SK-N-SH (cell line): Measurements from ENCODE around the gene TCFL5. TPM values are rescaled to one million over a fixed set of nuclear protein-coding genes. Genes with fewer than 3 reads are reported as not detected.

Source experiments
- CTCF ChIA-PET: fragments of 300-600, 350-600 bp; formaldehyde crosslinking; extraction: SDS; loops from one replicate; lab custom pipeline; 2021; lab: Yijun Ruan, JAX
- POLR2A ChIA-PET: fragments of 350-600 bp; sonication (Branson Sonifier 250); formaldehyde crosslinking; extraction: SDS; loops from one replicate; lab custom pipeline; 2020; ENCODE audit warnings: antibody characterized with exemption, inconsistent platforms; lab: Yijun Ruan, JAX
- DNase-seq: peaks from one replicate; pipeline ENCODE4 v3.0.0; 2012
- H2AFZ ChIP-seq: fragments of 200-600 bp; sonication (generic); 2 replicates; pipeline ENCODE4 v1.8.1; 2016; ENCODE audit warnings: antibody characterized with exemption, mild to moderate bottlenecking, low read depth
- H3F3A ChIP-seq: fragments of 200-600 bp; sonication (generic); replicated peaks from 2 replicates; pipeline ENCODE3; 2016; ENCODE audit warnings: antibody characterized with exemption, mild to moderate bottlenecking; ENCODE audit not compliant: insufficient read depth
- H3K27ac ChIP-seq, 2 experiments: fragments of 200-500 bp in 1 of 2; fragments of 200-600 bp in 1 of 2; sonication (Bioruptor generic) in 1 of 2; sonication (generic), shearing (Covaris generic) in 1 of 2; 2 replicates each; pipeline versions ENCODE4 v1.5.1 to v1.6.1; 2014 to 2016; ENCODE audit warnings: low read depth in 2 of 2, inconsistent platforms in 1 of 2, low read length in 1 of 2, mild to moderate bottlenecking in 1 of 2, mixed read lengths in 1 of 2
- H3K27me3 ChIP-seq: fragments of 200-600 bp; sonication (generic), shearing (Covaris generic); 2 replicates; pipeline ENCODE4 v1.6.1; 2016; ENCODE audit warnings: mixed run types; ENCODE audit not compliant: insufficient read depth
- H3K36me3 ChIP-seq, 2 experiments: fragments of 200-500 bp in 1 of 2; fragments of 200-600 bp in 1 of 2; sonication (Bioruptor generic) in 1 of 2; sonication (generic) in 1 of 2; replicated peaks in 1 of 2; 2 replicates each; pipeline versions ENCODE3 to v1.5.1; 2014 to 2016; ENCODE audit warnings: low read length in 1 of 2, mild to moderate bottlenecking in 1 of 2; ENCODE audit not compliant: insufficient read depth in 2 of 2, control insufficient read depth in 1 of 2
- H3K4me1 ChIP-seq, 2 experiments: fragments of 200-500 bp in 1 of 2; fragments of 200-600 bp in 1 of 2; sonication (Bioruptor generic) in 1 of 2; sonication (generic), shearing (Covaris generic) in 1 of 2; 2 replicates each; pipeline versions ENCODE4 v1.5.1 to v1.6.1; 2014 to 2016; ENCODE audit warnings: low read depth in 1 of 2, low read length in 1 of 2, mixed run types in 1 of 2; ENCODE audit not compliant: insufficient read depth in 2 of 2, control insufficient read depth in 1 of 2
- H3K4me2 ChIP-seq: fragments of 200-600 bp; sonication (generic), shearing (Covaris generic); 2 replicates; pipeline ENCODE4 v1.6.1; 2017; ENCODE audit warnings: mixed run types
- H3K4me3 ChIP-seq, 2 experiments: fragments of 200-500 bp in 1 of 2; fragments of 200-600 bp in 1 of 2; sonication (Bioruptor generic) in 1 of 2; sonication (generic), shearing (Covaris generic) in 1 of 2; 2 replicates each; pipeline versions ENCODE4 v1.5.1 to v1.8.1; 2014 to 2016; ENCODE audit warnings: low read depth in 2 of 2, inconsistent platforms in 1 of 2, low read length in 1 of 2, mild to moderate bottlenecking in 1 of 2, mixed read lengths in 1 of 2, moderate library complexity in 1 of 2
- H3K79me2 ChIP-seq: fragments of 200-600 bp; sonication (generic); 2 replicates; pipeline ENCODE4 v1.8.1; 2017; ENCODE audit warnings: mild to moderate bottlenecking; ENCODE audit not compliant: insufficient read depth
- H3K9ac ChIP-seq: fragments of 200-600 bp; sonication (generic); 2 replicates; pipeline ENCODE4 v1.6.1; 2017; ENCODE audit warnings: mixed run types
- H3K9me2 ChIP-seq: fragments of 200-600 bp; sonication (generic); 2 replicates; pipeline ENCODE4 v1.6.1; 2017; ENCODE audit warnings: mixed run types
- H3K9me3 ChIP-seq: fragments of 200-600 bp; sonication (generic); 2 replicates; pipeline ENCODE4 v1.6.1; 2017; ENCODE audit warnings: mixed run types, mild to moderate bottlenecking, moderate library complexity
- H4K20me1 ChIP-seq: fragments of 200-600 bp; sonication (generic); 2 replicates; pipeline ENCODE4 v1.6.1; 2017; ENCODE audit warnings: mild to moderate bottlenecking, mixed run types; ENCODE audit not compliant: insufficient read depth
- CHD2 ChIP-seq: fragments of 150-350 bp; IDR thresholded peaks from 2 replicates; pipeline ENCODE4 v1.6.1; 2018; ENCODE audit warnings: low read length; ENCODE audit not compliant: partially characterized antibody
- CTCF ChIP-seq: fragments of 200-600 bp; sonication (generic); IDR thresholded peaks from 2 replicates; pipeline ENCODE4 v1.6.1; 2017; ENCODE audit warnings: antibody characterized with exemption, mild to moderate bottlenecking, moderate library complexity
- MXI1 ChIP-seq: IDR thresholded peaks from 2 replicates; pipeline ENCODE4 v1.6.1; 2012; ENCODE audit warnings: mild to moderate bottlenecking, low read depth, low read length, improper control_type of control experiment
- NRF1 ChIP-seq: IDR thresholded peaks from 2 replicates; pipeline ENCODE4 v1.6.1; 2012; ENCODE audit warnings: low read depth, mild to moderate bottlenecking, low read length
- RAD21 ChIP-seq: IDR thresholded peaks from 2 replicates; pipeline ENCODE4 v1.6.1; 2012; ENCODE audit warnings: mild to moderate bottlenecking, low read length
- REST ChIP-seq: IDR thresholded peaks from 2 replicates; pipeline ENCODE4 v1.6.1; 2012; ENCODE audit warnings: mild to moderate bottlenecking, low read depth, low read length, moderate library complexity
- SMC3 ChIP-seq: IDR thresholded peaks from 2 replicates; pipeline ENCODE4 v1.6.1; 2012; ENCODE audit warnings: low read depth, low read length, improper control_type of control experiment
- WGBS: methylation state at CpG from one replicate; pipeline ENCODE4 v1.1.6; 2017; ENCODE audit warnings: low lambda C conversion rate; 5-methylcytosine and 5-hydroxymethylcytosine counted together
- polyA plus RNA-seq, 3 experiments: library from polyadenylated mRNA; depleted of rRNA; stranded (reverse); fragments of >200 nt; gene quantifications; 2 replicates each; pipeline ENCODE4 v1.2.3, GENCODE V29; 2012
- TF ChIP-seq, protein P1 (sequence below): IDR thresholded peaks from 2 replicates; pipeline ENCODE4 v1.4.0; 2012; ENCODE audit warnings: low read depth

Gene TCFL5
- polyA plus RNA-seq, 1 of the 3 experiments (the other 2 are of a cell fraction): 10.1 TPM

- no peaks in the 10 kb centered on the region for H3K9me3 ChIP-seq
- H2AFZ ChIP-seq: no peak overlapping the region
- CTCF ChIA-PET: interaction anchor here (0.6 to 4.9 kb wide), 7 partner anchors 13 to 70 kb away, joined by 4 to 24 read pairs (median 5); no protein-coding TSS in a partner anchor
- peaks cover 21% of the 10 kb centered on the region for H4K20me1 ChIP-seq
- H3K79me2 ChIP-seq: peaks cover 42% of the 10 kb centered on the region
- no peaks in the 10 kb centered on the region for H3K9me2 ChIP-seq
- no peaks in the 10 kb centered on the region for H3K27me3 ChIP-seq
- H3K4me1 ChIP-seq: peaks cover 10 to 16% of the 10 kb centered on the region in 2 experiments; a peak in 3 of 4 replicates
- peaks cover 0 to 14% of the 10 kb centered on the region in 2 experiments for H3K36me3 ChIP-seq
- POLR2A ChIA-PET: interaction anchor here (1.0 kb wide), 1 partner anchor 14 kb away, joined by 5 read pairs; no protein-coding TSS in a partner anchor
- TF ChIP-seq CHD2 (no peak), NRF1 (peak; percentile 58)
- H3K4me3 ChIP-seq: peak overlapping the region; percentile 63 to 68
- DNase-seq: peak; percentile 73
- H3K27ac ChIP-seq: no peak overlapping the region
- no CpG with 5 or more reads among the region's 129 CpGs for WGBS
- H3K4me2 ChIP-seq: peak overlapping the region; percentile 94; the same call in 1 of the 2 replicates
- H3K9ac ChIP-seq: peak overlapping the region; percentile 59; the same call in 1 of the 2 replicates
- peaks cover 3% of the 10 kb centered on the region for H3F3A ChIP-seq
Measured at GRCh38 chr20:62860924-62861691, 514 bp downstream of the TCFL5 start.

DNA sequence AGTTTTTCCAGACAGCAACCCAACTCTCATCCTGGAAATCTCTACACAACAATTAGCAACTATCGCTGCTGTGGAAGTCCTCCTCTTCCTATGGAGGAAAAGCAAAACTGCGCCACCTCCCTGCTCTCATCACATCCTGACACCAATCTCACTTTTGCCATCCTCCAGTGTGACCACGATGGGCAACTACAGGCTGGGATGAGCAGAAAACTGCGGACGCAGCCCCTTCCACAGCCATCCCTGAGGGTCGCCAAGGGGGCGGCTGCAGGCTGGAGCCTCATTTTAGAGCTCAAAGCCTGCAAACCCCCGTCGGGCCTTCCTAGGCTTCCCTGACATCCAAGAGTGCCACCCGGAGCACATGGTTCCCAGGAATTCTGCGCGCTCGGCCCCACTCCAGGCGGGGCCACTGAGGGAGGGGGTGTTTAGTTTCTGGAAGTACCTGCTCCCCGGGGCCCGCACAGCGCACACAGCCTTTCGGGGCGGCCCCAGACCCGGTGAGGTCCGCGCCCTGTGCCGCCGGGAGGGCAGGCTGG lies 1.2 kb downstream of the TCFL5 start:
- Histone ChIP-seq H3K9me3 (no peaks in the 10 kb centered on the region), H3K4me3 (peak overlapping the region; percentile 63 to 68), H3K4me2 (peak overlapping the region; percentile 94), H3F3A (peaks cover 3% of the 10 kb centered on the region), H2AFZ (no peak overlapping the region), H3K27ac (no peak overlapping the region), H3K79me2 (peaks cover 48% of the 10 kb centered on the region), H3K9me2 (no peaks in the 10 kb centered on the region), H3K27me3 (no peaks in the 10 kb centered on the region), H4K20me1 (peaks cover 21% of the 10 kb centered on the region), H3K4me1 (peaks cover 10 to 16% of the 10 kb centered on the region in 2 experiments; a peak in 3 of 4 replicates), H3K9ac (peak overlapping the region; percentile 59), H3K36me3 (peaks cover 1 to 17% of the 10 kb centered on the region in 2 experiments)
- no peak for DNase-seq
- TF ChIP-seq CTCF (peak; percentile 15; the same call in 1 of the 2 replicates), RAD21 (peak; percentile 40), NRF1 (no peak), SMC3 (0 out of 2 replicates have a peak, but pooled peaks have one; percentile 14), REST (no peak), MXI1 (peak; percentile 34; the same call in 1 of the 2 replicates)
- TF ChIP-seq, protein P1, sequence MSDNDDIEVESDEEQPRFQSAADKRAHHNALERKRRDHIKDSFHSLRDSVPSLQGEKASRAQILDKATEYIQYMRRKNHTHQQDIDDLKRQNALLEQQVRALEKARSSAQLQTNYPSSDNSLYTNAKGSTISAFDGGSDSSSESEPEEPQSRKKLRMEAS: 0 out of 2 replicates have a peak, but pooled peaks have one; percentile 52
- CTCF ChIA-PET: interaction anchor here (0.8 to 4.9 kb wide), 6 partner anchors 13 to 53 kb away, joined by 3 to 24 read pairs (median 5); no protein-coding TSS in a partner anchor
- 15% methylated on average over 7 of the region's 24 CpGs for WGBS
- POLR2A ChIA-PET: no interaction called here
